PFSK-1 (cell line): ENCODE data around the gene LDB2.

Experiments used
- FOXP2 ChIP-seq: optimal IDR thresholded peaks from 2 replicates; pipeline ENCODE3; 2011; ENCODE audit warnings: borderline replicate concordance, control low read depth, inconsistent platforms; ENCODE audit not compliant: insufficient read depth; ENCODE audit errors: extremely low read length, extremely low read depth
- POLR2AphosphoS5 ChIP-seq: IDR thresholded peaks from 2 replicates; pipeline ENCODE4 v1.6.1; 2012; ENCODE audit warnings: low read depth, mild to moderate bottlenecking, control low read depth, low read length, moderate library complexity
- SIN3A ChIP-seq: IDR thresholded peaks from 2 replicates; pipeline ENCODE4 v1.6.1; 2012; ENCODE audit warnings: mild to moderate bottlenecking, low read length, moderate library complexity, borderline replicate concordance; ENCODE audit not compliant: insufficient read depth
- TAF1 ChIP-seq: IDR thresholded peaks from 2 replicates; pipeline ENCODE4 v1.6.1; 2012; ENCODE audit warnings: low read length, control low read depth, borderline replicate concordance; ENCODE audit not compliant: insufficient read depth
- TF ChIP-seq, protein P1 (sequence below), 2 experiments: IDR thresholded peaks; 2 replicates each; pipeline versions ENCODE4 v1.6.1 to v1.8.0; 2011 to 2012; ENCODE audit warnings: low read depth in 2 of 2, low read length in 2 of 2, control low read depth in 1 of 2, inconsistent platforms in 1 of 2, mild to moderate bottlenecking in 1 of 2, moderate library complexity in 1 of 2; ENCODE audit not compliant: insufficient read depth in 1 of 2

LDB2 gene

GRCh38 chr4:16607241-16608066, 291.0 kb downstream of the LDB2 start:
- TF ChIP-seq SIN3A (no peak), FOXP2 (no peak), POLR2AphosphoS5 (no peak), TAF1 (no peak)
- TF ChIP-seq, protein P1, sequence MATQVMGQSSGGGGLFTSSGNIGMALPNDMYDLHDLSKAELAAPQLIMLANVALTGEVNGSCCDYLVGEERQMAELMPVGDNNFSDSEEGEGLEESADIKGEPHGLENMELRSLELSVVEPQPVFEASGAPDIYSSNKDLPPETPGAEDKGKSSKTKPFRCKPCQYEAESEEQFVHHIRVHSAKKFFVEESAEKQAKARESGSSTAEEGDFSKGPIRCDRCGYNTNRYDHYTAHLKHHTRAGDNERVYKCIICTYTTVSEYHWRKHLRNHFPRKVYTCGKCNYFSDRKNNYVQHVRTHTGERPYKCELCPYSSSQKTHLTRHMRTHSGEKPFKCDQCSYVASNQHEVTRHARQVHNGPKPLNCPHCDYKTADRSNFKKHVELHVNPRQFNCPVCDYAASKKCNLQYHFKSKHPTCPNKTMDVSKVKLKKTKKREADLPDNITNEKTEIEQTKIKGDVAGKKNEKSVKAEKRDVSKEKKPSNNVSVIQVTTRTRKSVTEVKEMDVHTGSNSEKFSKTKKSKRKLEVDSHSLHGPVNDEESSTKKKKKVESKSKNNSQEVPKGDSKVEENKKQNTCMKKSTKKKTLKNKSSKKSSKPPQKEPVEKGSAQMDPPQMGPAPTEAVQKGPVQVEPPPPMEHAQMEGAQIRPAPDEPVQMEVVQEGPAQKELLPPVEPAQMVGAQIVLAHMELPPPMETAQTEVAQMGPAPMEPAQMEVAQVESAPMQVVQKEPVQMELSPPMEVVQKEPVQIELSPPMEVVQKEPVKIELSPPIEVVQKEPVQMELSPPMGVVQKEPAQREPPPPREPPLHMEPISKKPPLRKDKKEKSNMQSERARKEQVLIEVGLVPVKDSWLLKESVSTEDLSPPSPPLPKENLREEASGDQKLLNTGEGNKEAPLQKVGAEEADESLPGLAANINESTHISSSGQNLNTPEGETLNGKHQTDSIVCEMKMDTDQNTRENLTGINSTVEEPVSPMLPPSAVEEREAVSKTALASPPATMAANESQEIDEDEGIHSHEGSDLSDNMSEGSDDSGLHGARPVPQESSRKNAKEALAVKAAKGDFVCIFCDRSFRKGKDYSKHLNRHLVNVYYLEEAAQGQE (IDR thresholded peaks at IDR 0.05; ENCODE audit: insufficient read depth in 1 of 2, low read depth in 2 of 2, low read length in 2 of 2): no peak

- TF ChIP-seq POLR2AphosphoS5 (no peak), SIN3A (no peak), FOXP2 (no peak), TAF1 (no peak)
- TF ChIP-seq, protein P1 (IDR thresholded peaks at IDR 0.05; ENCODE audit: insufficient read depth in 1 of 2, low read depth in 2 of 2, low read length in 2 of 2): no peak
These were observed 291.8 kb downstream of the LDB2 start for GRCh38 chr4:16606691-16607090.

- no peak for TF ChIP-seq FOXP2
These were observed 295.3 kb downstream of the LDB2 start for GRCh38 chr4:16603178-16603577.

DNA sequence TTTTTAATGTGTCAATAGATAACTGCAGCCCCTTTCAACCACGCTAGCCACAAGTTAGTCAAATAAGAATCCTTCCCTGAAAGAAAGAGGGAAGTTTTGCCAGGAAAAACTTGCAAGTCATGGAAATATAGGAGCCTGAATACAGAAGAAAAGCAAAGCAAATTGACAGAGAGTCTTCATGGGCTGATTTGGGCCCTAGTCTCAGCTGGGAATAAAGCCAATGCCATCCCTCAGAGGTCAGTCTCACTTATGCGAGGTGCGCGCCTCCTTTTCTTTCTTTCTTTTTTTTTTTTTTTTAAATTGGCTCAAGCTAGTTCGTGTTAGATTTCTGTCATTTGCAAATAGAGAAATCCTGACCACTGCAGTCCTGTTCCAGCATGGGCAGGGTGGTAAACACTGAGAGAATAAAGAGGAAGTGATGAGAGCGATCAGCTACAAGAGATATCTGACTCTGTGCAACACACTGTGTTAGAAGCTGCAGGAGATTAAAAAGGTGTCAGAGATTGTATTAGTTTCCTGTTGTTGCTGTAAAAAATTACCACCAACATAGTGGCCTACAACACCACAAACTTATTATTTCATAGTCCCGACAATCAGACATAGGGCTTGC, 299.7 kb downstream of the LDB2 start:
- TF ChIP-seq POLR2AphosphoS5 (no peak), SIN3A (no peak), FOXP2 (no peak), TAF1 (no peak)
- TF ChIP-seq, protein P1 (IDR thresholded peaks at IDR 0.05; ENCODE audit: insufficient read depth in 1 of 2, low read depth in 2 of 2, low read length in 2 of 2): no peak

GRCh38 chr4:16597845-16598596, 300.4 kb downstream of the LDB2 start:
- TF ChIP-seq POLR2AphosphoS5: no peak
- TF ChIP-seq, protein P1 (IDR thresholded peaks at IDR 0.05; ENCODE audit: insufficient read depth in 1 of 2, low read depth in 2 of 2, low read length in 2 of 2): no peak
- TF ChIP-seq TAF1: no peak
- TF ChIP-seq SIN3A: no peak
- no peak for TF ChIP-seq FOXP2
